Transverse colon (tissue), 4 donors: Measurements from ENCODE around the gene PLEK2. TPM values are rescaled to one million over a fixed set of nuclear protein-coding genes. Genes with fewer than 3 reads are reported as not detected.

Experiments
- DNase-seq: peaks from one replicate; pipeline ENCODE4 v3.0.0-alpha.2; 2019
- H3K27ac ChIP-seq, 4 donors: fragments of 200-600 bp; sonication (generic); 2 replicates each; pipeline ENCODE4 v1.5.1; 2016 to 2018; ENCODE audit warnings: inconsistent platforms in 4 of 4
- H3K27me3 ChIP-seq: fragments of 200-600 bp; sonication (generic); 2 replicates; pipeline ENCODE4 v1.5.1; 2017; ENCODE audit warnings: inconsistent platforms
- H3K36me3 ChIP-seq, 4 donors: fragments of 200-600 bp; sonication (generic); 2 replicates each; pipeline ENCODE4 v1.5.1; 2017 to 2019; ENCODE audit warnings: inconsistent platforms in 4 of 4
- H3K4me1 ChIP-seq, 4 donors: fragments of 200-600 bp; sonication (generic); 2 replicates each; pipeline ENCODE4 v1.5.1; 2017 to 2020; ENCODE audit warnings: inconsistent platforms in 4 of 4
- H3K4me3 ChIP-seq, 4 donors: fragments of 200-600 bp; sonication (generic); 1 replicate in 1 of 4; 2 replicates in 3 of 4; pipeline versions ENCODE4 v1.5.1 to v1.6.1; 2017 to 2019; ENCODE audit warnings: inconsistent platforms in 4 of 4
- H3K9me3 ChIP-seq, 2 donors: fragments of 200-600 bp; sonication (generic); 2 replicates each; pipeline ENCODE4 v1.5.1; 2017 to 2019; ENCODE audit warnings: inconsistent platforms in 2 of 2
- CTCF ChIP-seq, 5 experiments: fragments of 200-600 bp in 3 of 5; fragments of 450-650 bp in 2 of 5; sonication (generic) in 3 of 5; IDR thresholded peaks; 1 replicate in 2 of 5; 2 replicates in 3 of 5; pipeline ENCODE4 v1.5.1; 2016 to 2017; ENCODE audit warnings: antibody characterized with exemption in 5 of 5, inconsistent platforms in 3 of 5, mild to moderate bottlenecking in 2 of 5, moderate library complexity in 1 of 5
- EP300 ChIP-seq: sonication (generic); formaldehyde crosslinking; IDR thresholded peaks from one replicate; pipeline ENCODE4 v1.6.1; 2017; ENCODE audit warnings: antibody characterized with exemption, low read depth
- POLR2A ChIP-seq: fragments of 450-650 bp; IDR thresholded peaks from one replicate; pipeline ENCODE4 v1.6.1; 2016; ENCODE audit warnings: antibody characterized with exemption, mild to moderate bottlenecking, moderate library complexity
- POLR2AphosphoS5 ChIP-seq, 3 donors: sonication (generic); formaldehyde crosslinking; IDR thresholded peaks; one replicate each; pipeline ENCODE4 v1.6.1; 2016; ENCODE audit warnings: antibody characterized with exemption in 3 of 3
- WGBS, 2 donors: methylation state at CpG; one replicate each; pipeline ENCODE4 v1.1.5; 2018; ENCODE audit warnings: low coverage in 1 of 2; 5-methylcytosine and 5-hydroxymethylcytosine counted together
- in situ Hi-C, 4 donors: fragments of 200-750 bp; cut with MboI; loops; one replicate each; pipeline versions ENCODE4 v1.15.0 to v1.15.1; 2017; ENCODE audit warnings: low sequenced_read_pairs in 3 of 4, low pct_ligation_motif_present in 1 of 4, low pct_unique_long_range_greater_than_20kb in 1 of 4
- intact Hi-C: fragments of 100-400 bp; cut with DNase I; formaldehyde crosslinking; loops from one replicate; pipeline ENCODE4 v1.15.1; 2023; ENCODE audit warnings: low total_unique reads
- total RNA-seq, 4 donors: library from RNA; depleted of rRNA; stranded (reverse); fragments of >200 nt; gene quantifications; one replicate each; pipeline ENCODE4 v1.1.0, GENCODE V29; 2016

The PLEK2 gene
- total RNA-seq, 4 donors from 2014 or later: 5.2 to 61.1 (median 28.9) TPM

GRCh38 chr14:67385120-67385519 is 26.8 kb downstream of the PLEK2 start:
- 33 to 55% methylated on average over 2 of the region's 2 CpGs for WGBS, 2 donors

GRCh38 chr14:67377916-67378315 is 34.0 kb downstream of the PLEK2 start:
- Histone ChIP-seq H3K4me3 (no peak overlapping the region), H3K4me1 (no peaks in the 10 kb centered on the region), H3K27me3 (no peaks in the 10 kb centered on the region), H3K27ac (no peak overlapping the region), H3K36me3 (peaks cover 0 to 80% (median 42%) of the 10 kb centered on the region in 4 donors), H3K9me3 (no peaks in the 10 kb centered on the region)
- no peak for DNase-seq
- TF ChIP-seq EP300 (no peak), CTCF (IDR thresholded peaks at IDR 0.05) (no peak), POLR2A (no peak), POLR2AphosphoS5 (IDR thresholded peaks at IDR 0.05) (no peak)
- intact Hi-C loops: no loop called here
- in situ Hi-C loops: no loop called here

More at GRCh38 chr14:67385120-67385519, 26.8 kb downstream of the PLEK2 start:
- DNase-seq: no peak
- H3K4me3 ChIP-seq: no peak overlapping the region
- no peaks in the 10 kb centered on the region for H3K27me3 ChIP-seq
- H3K27ac ChIP-seq: no peak overlapping the region
- in situ Hi-C loops (no loop called here), intact Hi-C loops (no loop called here)
- TF ChIP-seq POLR2AphosphoS5 (IDR thresholded peaks at IDR 0.05) (no peak), POLR2A (no peak), EP300 (no peak)
- peaks cover 2 to 56% (median 31%) of the 10 kb centered on the region in 4 donors for H3K36me3 ChIP-seq
- peaks cover 0 to 14% (median 0%) of the 10 kb centered on the region in 4 donors for H3K4me1 ChIP-seq
- H3K9me3 ChIP-seq: no peaks in the 10 kb centered on the region

GRCh38 chr14:67373347-67373746 is 38.6 kb downstream of the PLEK2 start:
- no peak for DNase-seq
- H3K9me3 ChIP-seq: no peaks in the 10 kb centered on the region
- H3K36me3 ChIP-seq: peaks cover 0 to 64% (median 25%) of the 10 kb centered on the region in 4 donors
- H3K27ac ChIP-seq: no peak overlapping the region
- no peaks in the 10 kb centered on the region for H3K27me3 ChIP-seq
- no peak for TF ChIP-seq POLR2A
- no peak for TF ChIP-seq EP300
- TF ChIP-seq POLR2AphosphoS5 (IDR thresholded peaks at IDR 0.05): no peak
- TF ChIP-seq CTCF (IDR thresholded peaks at IDR 0.05): no peak
- 82 to 94% methylated on average over 2 of the region's 2 CpGs for WGBS, 2 donors
- in situ Hi-C loops: no loop called here
- H3K4me3 ChIP-seq: no peak overlapping the region
- intact Hi-C loops: no loop called here
- H3K4me1 ChIP-seq: no peaks in the 10 kb centered on the region

GRCh38 chr14:67372833-67373232 is 39.1 kb downstream of the PLEK2 start:
- H3K9me3 ChIP-seq: no peaks in the 10 kb centered on the region
- DNase-seq: no peak
- H3K27me3 ChIP-seq: no peaks in the 10 kb centered on the region
- H3K4me3 ChIP-seq: no peak overlapping the region
- H3K4me1 ChIP-seq: no peaks in the 10 kb centered on the region
- 95 to 100% methylated on average over 1 of the region's 1 CpG for WGBS, 2 donors
- intact Hi-C loops: no loop called here
- no peak overlapping the region for H3K27ac ChIP-seq
- peaks cover 0 to 65% (median 24%) of the 10 kb centered on the region in 4 donors for H3K36me3 ChIP-seq
- in situ Hi-C loops: no loop called here
- TF ChIP-seq EP300 (no peak), CTCF (IDR thresholded peaks at IDR 0.05) (no peak), POLR2AphosphoS5 (IDR thresholded peaks at IDR 0.05) (no peak), POLR2A (no peak)
